ENCODE measurements around the gene KRT77.

DNA sequence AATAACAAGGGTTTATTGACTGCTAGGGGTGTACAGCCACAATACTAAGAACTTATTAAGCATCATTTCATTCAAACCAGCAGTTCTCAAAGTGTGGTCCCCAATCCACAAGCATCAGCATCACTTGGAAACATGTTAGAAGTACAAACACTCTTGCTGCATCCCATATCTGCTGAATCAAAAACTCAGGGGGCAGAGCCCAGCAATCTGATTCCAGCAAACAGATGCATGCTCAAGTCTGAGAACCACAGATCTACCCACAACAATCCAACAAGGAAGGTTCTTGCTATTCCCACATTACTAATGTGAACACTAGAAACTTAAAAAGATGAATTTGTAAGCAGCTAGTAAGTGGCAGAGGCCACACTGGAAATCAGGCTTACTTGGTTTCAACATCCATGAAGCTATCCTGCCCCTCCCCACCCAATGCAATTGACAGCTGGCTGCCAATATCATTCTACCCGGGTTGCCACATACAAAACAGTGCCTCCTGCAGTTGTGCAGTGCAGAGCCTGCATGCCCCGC is 6.2 kb downstream of the KRT77 start:
- no peak for TF ChIP-seq ZFX (IDR thresholded peaks at IDR 0.05)
- TF ChIP-seq, protein P1, sequence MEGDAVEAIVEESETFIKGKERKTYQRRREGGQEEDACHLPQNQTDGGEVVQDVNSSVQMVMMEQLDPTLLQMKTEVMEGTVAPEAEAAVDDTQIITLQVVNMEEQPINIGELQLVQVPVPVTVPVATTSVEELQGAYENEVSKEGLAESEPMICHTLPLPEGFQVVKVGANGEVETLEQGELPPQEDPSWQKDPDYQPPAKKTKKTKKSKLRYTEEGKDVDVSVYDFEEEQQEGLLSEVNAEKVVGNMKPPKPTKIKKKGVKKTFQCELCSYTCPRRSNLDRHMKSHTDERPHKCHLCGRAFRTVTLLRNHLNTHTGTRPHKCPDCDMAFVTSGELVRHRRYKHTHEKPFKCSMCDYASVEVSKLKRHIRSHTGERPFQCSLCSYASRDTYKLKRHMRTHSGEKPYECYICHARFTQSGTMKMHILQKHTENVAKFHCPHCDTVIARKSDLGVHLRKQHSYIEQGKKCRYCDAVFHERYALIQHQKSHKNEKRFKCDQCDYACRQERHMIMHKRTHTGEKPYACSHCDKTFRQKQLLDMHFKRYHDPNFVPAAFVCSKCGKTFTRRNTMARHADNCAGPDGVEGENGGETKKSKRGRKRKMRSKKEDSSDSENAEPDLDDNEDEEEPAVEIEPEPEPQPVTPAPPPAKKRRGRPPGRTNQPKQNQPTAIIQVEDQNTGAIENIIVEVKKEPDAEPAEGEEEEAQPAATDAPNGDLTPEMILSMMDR (conservative IDR thresholded peaks at IDR 0.05) = no peak; the same call in 1 of the 2 replicates
